MCF 10A (cell line): Measurements from ENCODE around the gene PCK1. TPM values are rescaled to one million over a fixed set of nuclear protein-coding genes. Genes with fewer than 3 reads are reported as not detected.

Experiments
- BruUV-seq: library from RNA; stranded (reverse); fragments of 400-500 nt; replicated peaks from 2 replicates; lab custom pipeline; 2021; lab: Mats Ljungman, UMichigan
- CTCF ChIA-PET: fragments of 300-600 bp; sonication (Branson Sonifier 250); formaldehyde crosslinking; extraction: SDS; loops from one replicate; lab custom pipeline; 2021; ENCODE audit warnings: antibody characterized with exemption, inconsistent platforms; lab: Yijun Ruan, JAX
- POLR2A ChIA-PET: fragments of 300-600, 350-650 bp; sonication (Branson Sonifier 250); formaldehyde crosslinking; extraction: SDS; loops from one replicate; lab custom pipeline; 2020; ENCODE audit warnings: antibody characterized with exemption, inconsistent platforms; lab: Yijun Ruan, JAX
- DNase-seq: peaks from one replicate; pipeline ENCODE4 v3.0.0-alpha.2; 2018; ENCODE audit not compliant: unreplicated experiment
- H3K27ac Mint-ChIP-seq: one replicate; pipeline ENCODE4 v1.8.0; 2022; ENCODE audit warnings: mild to moderate bottlenecking, low read depth, mixed read lengths; ENCODE audit not compliant: unreplicated experiment
- H3K27me3 Mint-ChIP-seq: one replicate; pipeline ENCODE4 v1.8.0; 2022; ENCODE audit warnings: mixed read lengths; ENCODE audit not compliant: insufficient read depth, unreplicated experiment
- H3K36me3 Mint-ChIP-seq: one replicate; pipeline ENCODE4 v1.8.0; 2022; ENCODE audit warnings: mild to moderate bottlenecking, moderate library complexity, mixed read lengths; ENCODE audit not compliant: insufficient read depth, unreplicated experiment
- H3K4me1 Mint-ChIP-seq: one replicate; pipeline ENCODE4 v1.8.0; 2022; ENCODE audit warnings: mixed read lengths; ENCODE audit not compliant: insufficient read depth, unreplicated experiment
- H3K4me3 Mint-ChIP-seq: one replicate; pipeline ENCODE4 v1.8.0; 2022; ENCODE audit warnings: mild to moderate bottlenecking, moderate library complexity, mixed read lengths; ENCODE audit not compliant: unreplicated experiment
- H3K9me3 Mint-ChIP-seq: one replicate; pipeline ENCODE4 v1.8.0; 2022; ENCODE audit warnings: mixed read lengths; ENCODE audit not compliant: unreplicated experiment
- intact Hi-C: fragments of 100-400 bp; cut with micrococcal nuclease; formaldehyde crosslinking; loops from 2 replicates; pipeline ENCODE4 v1.14.1; 2022
- total RNA-seq: library from RNA; stranded (reverse); gene quantifications from 2 replicates; pipeline ENCODE4 v1.2.3, GENCODE V29; 2022
- TF ChIP-seq, protein P1 (sequence below): fragments of 200-600 bp; IDR thresholded peaks from one replicate; pipeline ENCODE4 v1.8.0; 2022; ENCODE audit warnings: antibody characterized with exemption, mild to moderate bottlenecking; ENCODE audit not compliant: unreplicated experiment

Gene PCK1
- total RNA-seq, 1 experiment from 2014 or later: not detected

DNA sequence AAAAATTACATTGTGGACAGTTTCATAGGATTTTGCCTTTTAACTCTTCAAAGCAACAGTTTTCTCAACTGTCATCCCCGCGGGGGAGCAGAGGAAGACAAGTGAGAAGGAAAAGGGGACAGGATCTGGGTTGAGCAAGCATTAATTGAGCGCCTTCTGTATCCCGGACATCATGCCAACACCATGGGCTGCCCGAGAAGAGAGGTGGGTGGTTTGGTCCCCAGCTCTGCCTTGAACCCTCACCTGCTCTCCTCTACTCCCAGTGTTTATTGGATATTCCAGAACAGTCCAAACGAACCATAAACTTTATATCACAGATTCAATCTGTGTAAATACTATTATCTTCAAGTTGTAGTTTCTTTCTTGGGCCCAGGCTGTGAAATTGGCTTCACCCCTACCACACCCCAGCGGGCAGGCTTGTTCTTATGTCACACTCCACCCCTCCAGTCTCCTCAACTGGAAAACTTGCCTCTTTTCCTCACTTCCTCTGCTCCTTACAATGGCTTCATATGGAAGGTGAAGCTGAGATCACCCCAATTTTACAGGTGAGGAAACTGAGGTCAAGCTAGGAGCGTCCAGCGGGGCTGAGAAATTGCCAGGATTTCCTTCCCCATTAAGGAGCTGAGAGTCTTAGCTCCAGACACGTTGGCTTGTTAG is 6.0 kb downstream of the PCK1 start:
- no peak overlapping the region for H3K27ac Mint-ChIP-seq
- TF ChIP-seq, protein P1, sequence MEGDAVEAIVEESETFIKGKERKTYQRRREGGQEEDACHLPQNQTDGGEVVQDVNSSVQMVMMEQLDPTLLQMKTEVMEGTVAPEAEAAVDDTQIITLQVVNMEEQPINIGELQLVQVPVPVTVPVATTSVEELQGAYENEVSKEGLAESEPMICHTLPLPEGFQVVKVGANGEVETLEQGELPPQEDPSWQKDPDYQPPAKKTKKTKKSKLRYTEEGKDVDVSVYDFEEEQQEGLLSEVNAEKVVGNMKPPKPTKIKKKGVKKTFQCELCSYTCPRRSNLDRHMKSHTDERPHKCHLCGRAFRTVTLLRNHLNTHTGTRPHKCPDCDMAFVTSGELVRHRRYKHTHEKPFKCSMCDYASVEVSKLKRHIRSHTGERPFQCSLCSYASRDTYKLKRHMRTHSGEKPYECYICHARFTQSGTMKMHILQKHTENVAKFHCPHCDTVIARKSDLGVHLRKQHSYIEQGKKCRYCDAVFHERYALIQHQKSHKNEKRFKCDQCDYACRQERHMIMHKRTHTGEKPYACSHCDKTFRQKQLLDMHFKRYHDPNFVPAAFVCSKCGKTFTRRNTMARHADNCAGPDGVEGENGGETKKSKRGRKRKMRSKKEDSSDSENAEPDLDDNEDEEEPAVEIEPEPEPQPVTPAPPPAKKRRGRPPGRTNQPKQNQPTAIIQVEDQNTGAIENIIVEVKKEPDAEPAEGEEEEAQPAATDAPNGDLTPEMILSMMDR: no peak
- peaks cover 95% of the 10 kb centered on the region for H3K27me3 Mint-ChIP-seq
- H3K4me3 Mint-ChIP-seq: no peak overlapping the region
- H3K36me3 Mint-ChIP-seq: no peaks in the 10 kb centered on the region
- no peaks in the 10 kb centered on the region for H3K4me1 Mint-ChIP-seq
- POLR2A ChIA-PET: interaction anchor here (0.8 kb wide), 1 partner anchor 8 kb away, joined by 3 read pairs; no protein-coding TSS in a partner anchor
- no peaks in the 10 kb centered on the region for H3K9me3 Mint-ChIP-seq
- intact Hi-C loops: no loop called here
- no TSS peak for BruUV-seq
- DNase-seq: no peak
- CTCF ChIA-PET: interaction anchor here (1.0 kb wide), 1 partner anchor 28 kb away, joined by 5 read pairs; no protein-coding TSS in a partner anchor

- TF ChIP-seq, protein P1: no peak
- Mint-ChIP-seq H3K27me3 (peaks cover 95% of the 10 kb centered on the region), H3K36me3 (no peaks in the 10 kb centered on the region), H3K27ac (no peak overlapping the region), H3K4me3 (no peak overlapping the region), H3K9me3 (no peaks in the 10 kb centered on the region), H3K4me1 (no peaks in the 10 kb centered on the region)
- no TSS peak for BruUV-seq
- CTCF ChIA-PET: interaction anchor here (0.7 to 1.0 kb wide), 2 partner anchors 27 to 384 kb away, joined by 3 to 5 read pairs; no protein-coding TSS in a partner anchor
- DNase-seq: no peak
- POLR2A ChIA-PET: interaction anchor here (0.8 kb wide), 1 partner anchor 9 kb away, joined by 3 read pairs; no protein-coding TSS in a partner anchor
- intact Hi-C loops: no loop called here
Observed at GRCh38 chr20:57567471-57568079, 6.7 kb downstream of the PCK1 start.

GRCh38 chr20:57568088-57568896 is 7.4 kb downstream of the PCK1 start:
- POLR2A ChIA-PET: interaction anchor here (1.3 kb wide), 1 partner anchor 7 kb away, joined by 3 read pairs; the partner anchor contains the start of gene PCK1
- H3K4me1 Mint-ChIP-seq: no peaks in the 10 kb centered on the region
- CTCF ChIA-PET: interaction anchor here (0.6 to 1.5 kb wide), 9 partner anchors 26 to 1833 kb away, joined by 3 to 5 read pairs (median 3); no protein-coding TSS in a partner anchor
- intact Hi-C loops: no loop called here
- no peak overlapping the region for H3K4me3 Mint-ChIP-seq
- BruUV-seq: no TSS peak
- no peak for DNase-seq
- no peaks in the 10 kb centered on the region for H3K9me3 Mint-ChIP-seq
- TF ChIP-seq, protein P1: no peak
- H3K36me3 Mint-ChIP-seq: no peaks in the 10 kb centered on the region
- peaks cover 99% of the 10 kb centered on the region for H3K27me3 Mint-ChIP-seq
- no peak overlapping the region for H3K27ac Mint-ChIP-seq
